ENCODE measurements around the gene ZCCHC7.
"Not testable (repeated sequence)": the region's sequence is repeated elsewhere in the genome, so short reads cannot be mapped to it uniquely, and the experiment has no call there.

Gene ZCCHC7

GRCh38 chr9:37395229-37395628 lies 274.9 kb downstream of the ZCCHC7 start:
- Histone ChIP-seq H3K27me3 (ENCODE audit: insufficient read depth, insufficient read length) (no peaks in the 10 kb centered on the region), H3K9ac (ENCODE audit: insufficient read length, low read depth) (no peak overlapping the region), H3K36me3 (ENCODE audit: insufficient read depth, insufficient read length, low read length) (no peaks in the 10 kb centered on the region), H3K4me3 (ENCODE audit: insufficient read length, low read depth) (no peak overlapping the region), H3K4me1 (ENCODE audit: insufficient read depth, insufficient read length) (no peaks in the 10 kb centered on the region), H3K9me3 (ENCODE audit: insufficient read depth, low read length) (peaks cover 6% of the 10 kb centered on the region; the same call in 1 of the 2 replicates)
- no peak for TF ChIP-seq ZNF274 (IDR thresholded peaks at IDR 0.05; ENCODE audit: low read depth, low read length)
- no peak for TF ChIP-seq SUZ12 (IDR thresholded peaks at IDR 0.05; ENCODE audit: extremely low read depth, insufficient read depth, insufficient read length)
- TF ChIP-seq YY1 (IDR thresholded peaks at IDR 0.05; ENCODE audit: insufficient read depth, insufficient read length): no peak
- DNase-seq (ENCODE audit: low read depth, low spot score): no peak

GRCh38 chr9:37395663-37396062 lies 275.3 kb downstream of the ZCCHC7 start:
- Histone ChIP-seq H3K27me3 (ENCODE audit: insufficient read depth, insufficient read length) (no peaks in the 10 kb centered on the region), H3K4me3 (ENCODE audit: insufficient read length, low read depth) (no peak overlapping the region), H3K9ac (ENCODE audit: insufficient read length, low read depth) (no peak overlapping the region), H3K4me1 (ENCODE audit: insufficient read depth, insufficient read length) (no peaks in the 10 kb centered on the region), H3K9me3 (ENCODE audit: insufficient read depth, low read length) (peaks cover 6% of the 10 kb centered on the region; the same call in 1 of the 2 replicates), H3K36me3 (ENCODE audit: insufficient read depth, insufficient read length, low read length) (no peaks in the 10 kb centered on the region)
- TF ChIP-seq YY1 (IDR thresholded peaks at IDR 0.05; ENCODE audit: insufficient read depth, insufficient read length): no peak
- no peak for TF ChIP-seq ZNF274 (IDR thresholded peaks at IDR 0.05; ENCODE audit: low read depth, low read length)
- no peak for TF ChIP-seq SUZ12 (IDR thresholded peaks at IDR 0.05; ENCODE audit: extremely low read depth, insufficient read depth, insufficient read length)
- DNase-seq (ENCODE audit: low read depth, low spot score): no peak

- not testable (repeated sequence) for H3K4me3 ChIP-seq (ENCODE audit: insufficient read length, low read depth); H3K9ac ChIP-seq (ENCODE audit: insufficient read length, low read depth); H3K4me1 ChIP-seq (ENCODE audit: insufficient read depth, insufficient read length); H3K9me3 ChIP-seq (ENCODE audit: insufficient read depth, low read length); DNase-seq (ENCODE audit: low read depth, low spot score); H3K36me3 ChIP-seq (ENCODE audit: insufficient read depth, insufficient read length, low read length); H3K27me3 ChIP-seq (ENCODE audit: insufficient read depth, insufficient read length)
Observed at GRCh38 chr9:37397948-37398347, 277.6 kb downstream of the ZCCHC7 start.

GRCh38 chr9:37398464-37399025 lies 278.2 kb downstream of the ZCCHC7 start:
- Histone ChIP-seq H3K4me1 (ENCODE audit: insufficient read depth, insufficient read length) (no peaks in the 10 kb centered on the region), H3K9me3 (ENCODE audit: insufficient read depth, low read length) (peaks cover 6% of the 10 kb centered on the region; the same call in 1 of the 2 replicates), H3K36me3 (ENCODE audit: insufficient read depth, insufficient read length, low read length) (no peaks in the 10 kb centered on the region), H3K9ac (ENCODE audit: insufficient read length, low read depth) (no peak overlapping the region), H3K4me3 (ENCODE audit: insufficient read length, low read depth) (no peak overlapping the region), H3K27me3 (ENCODE audit: insufficient read depth, insufficient read length) (no peaks in the 10 kb centered on the region)
- DNase-seq (ENCODE audit: low read depth, low spot score): no peak
- no peak for TF ChIP-seq SUZ12 (IDR thresholded peaks at IDR 0.05; ENCODE audit: extremely low read depth, insufficient read depth, insufficient read length)
- TF ChIP-seq ZNF274 (IDR thresholded peaks at IDR 0.05; ENCODE audit: low read depth, low read length): no peak
- TF ChIP-seq YY1 (IDR thresholded peaks at IDR 0.05; ENCODE audit: insufficient read depth, insufficient read length): no peak

- H3K36me3 ChIP-seq (ENCODE audit: insufficient read depth, insufficient read length, low read length): no peaks in the 10 kb centered on the region
- H3K9me3 ChIP-seq (ENCODE audit: insufficient read depth, low read length): peaks cover 6% of the 10 kb centered on the region; the same call in 1 of the 2 replicates
- no peak for DNase-seq (ENCODE audit: low read depth, low spot score)
- H3K4me1 ChIP-seq (ENCODE audit: insufficient read depth, insufficient read length): no peaks in the 10 kb centered on the region
- H3K27me3 ChIP-seq (ENCODE audit: insufficient read depth, insufficient read length): no peaks in the 10 kb centered on the region
- no peak overlapping the region for H3K9ac ChIP-seq (ENCODE audit: insufficient read length, low read depth)
- no peak for TF ChIP-seq YY1 (IDR thresholded peaks at IDR 0.05; ENCODE audit: insufficient read depth, insufficient read length)
- no peak for TF ChIP-seq ZNF274 (IDR thresholded peaks at IDR 0.05; ENCODE audit: low read depth, low read length)
- no peak for TF ChIP-seq SUZ12 (IDR thresholded peaks at IDR 0.05; ENCODE audit: extremely low read depth, insufficient read depth, insufficient read length)
- no peak overlapping the region for H3K4me3 ChIP-seq (ENCODE audit: insufficient read length, low read depth)
Observed at GRCh38 chr9:37399336-37399735, 279.0 kb downstream of the ZCCHC7 start.

- no peak overlapping the region for H3K4me3 ChIP-seq (ENCODE audit: insufficient read length, low read depth)
- no peaks in the 10 kb centered on the region for H3K36me3 ChIP-seq (ENCODE audit: insufficient read depth, insufficient read length, low read length)
- H3K9me3 ChIP-seq (ENCODE audit: insufficient read depth, low read length): no peaks in the 10 kb centered on the region
- no peaks in the 10 kb centered on the region for H3K4me1 ChIP-seq (ENCODE audit: insufficient read depth, insufficient read length)
- no peak for TF ChIP-seq SUZ12 (IDR thresholded peaks at IDR 0.05; ENCODE audit: extremely low read depth, insufficient read depth, insufficient read length)
- no peak for TF ChIP-seq ZNF274 (IDR thresholded peaks at IDR 0.05; ENCODE audit: low read depth, low read length)
- TF ChIP-seq YY1 (IDR thresholded peaks at IDR 0.05; ENCODE audit: insufficient read depth, insufficient read length): no peak
- H3K9ac ChIP-seq (ENCODE audit: insufficient read length, low read depth): no peak overlapping the region
- DNase-seq (ENCODE audit: low read depth, low spot score): no peak
- no peaks in the 10 kb centered on the region for H3K27me3 ChIP-seq (ENCODE audit: insufficient read depth, insufficient read length)
Observed at GRCh38 chr9:37404590-37404989, 284.2 kb downstream of the ZCCHC7 start.

GRCh38 chr9:37405350-37405749 lies 285.0 kb downstream of the ZCCHC7 start:
- DNase-seq (ENCODE audit: low read depth, low spot score): no peak
- H3K27me3 ChIP-seq (ENCODE audit: insufficient read depth, insufficient read length): no peaks in the 10 kb centered on the region
- TF ChIP-seq ZNF274 (IDR thresholded peaks at IDR 0.05; ENCODE audit: low read depth, low read length) (no peak), SUZ12 (IDR thresholded peaks at IDR 0.05; ENCODE audit: extremely low read depth, insufficient read depth, insufficient read length) (no peak), YY1 (IDR thresholded peaks at IDR 0.05; ENCODE audit: insufficient read depth, insufficient read length) (no peak)
- H3K4me1 ChIP-seq (ENCODE audit: insufficient read depth, insufficient read length): no peaks in the 10 kb centered on the region
- no peaks in the 10 kb centered on the region for H3K36me3 ChIP-seq (ENCODE audit: insufficient read depth, insufficient read length, low read length)
- no peak overlapping the region for H3K9ac ChIP-seq (ENCODE audit: insufficient read length, low read depth)
- no peaks in the 10 kb centered on the region for H3K9me3 ChIP-seq (ENCODE audit: insufficient read depth, low read length)
- no peak overlapping the region for H3K4me3 ChIP-seq (ENCODE audit: insufficient read length, low read depth)

Data from NT2/D1 (cell line).